SK-N-MC (cell line): ENCODE data around the gene MKLN1.

Experiments used
- EZH2 ChIP-seq: fragments of 200-600 bp; sonication (generic); IDR thresholded peaks from one replicate; pipeline ENCODE4 v1.6.1; 2017; ENCODE audit warnings: antibody characterized with exemption
- POLR2AphosphoS5 ChIP-seq: IDR thresholded peaks from 2 replicates; pipeline ENCODE4 v1.6.1; 2012; ENCODE audit warnings: mild to moderate bottlenecking, low read depth, low read length, borderline replicate concordance

GRCh38 chr7:131325179-131325840, 2.4 kb upstream of the MKLN1 start:
- no peak for TF ChIP-seq EZH2
- no peak for TF ChIP-seq POLR2AphosphoS5
